ENCODE results near the gene SLC23A2. TPM values are rescaled to one million over a fixed set of nuclear protein-coding genes. Genes with fewer than 3 reads are reported as not detected.

The SLC23A2 gene
- total RNA-seq (2021; ENCODE audit: unreplicated experiment) (16.3 TPM), Bru-seq, nascent RNA (percentile 72 among the genes with signal in this experiment), BruChase-seq, experiment 1, labeled RNA remaining after a 6-hour chase (percentile 72 among the genes with signal in this experiment), BruChase-seq, experiment 2, labeled RNA remaining after a 2-hour chase (percentile 65 among the genes with signal in this experiment)
- polyA plus RNA-seq (2012), result 9.5 and 10.1 TPM in 2 replicates
- long read RNA-seq, partial matches to known transcripts, result 3 of 15 reads
- long read RNA-seq, other reads (novel, unspliced or antisense), result 12 of 15 reads

DNA sequence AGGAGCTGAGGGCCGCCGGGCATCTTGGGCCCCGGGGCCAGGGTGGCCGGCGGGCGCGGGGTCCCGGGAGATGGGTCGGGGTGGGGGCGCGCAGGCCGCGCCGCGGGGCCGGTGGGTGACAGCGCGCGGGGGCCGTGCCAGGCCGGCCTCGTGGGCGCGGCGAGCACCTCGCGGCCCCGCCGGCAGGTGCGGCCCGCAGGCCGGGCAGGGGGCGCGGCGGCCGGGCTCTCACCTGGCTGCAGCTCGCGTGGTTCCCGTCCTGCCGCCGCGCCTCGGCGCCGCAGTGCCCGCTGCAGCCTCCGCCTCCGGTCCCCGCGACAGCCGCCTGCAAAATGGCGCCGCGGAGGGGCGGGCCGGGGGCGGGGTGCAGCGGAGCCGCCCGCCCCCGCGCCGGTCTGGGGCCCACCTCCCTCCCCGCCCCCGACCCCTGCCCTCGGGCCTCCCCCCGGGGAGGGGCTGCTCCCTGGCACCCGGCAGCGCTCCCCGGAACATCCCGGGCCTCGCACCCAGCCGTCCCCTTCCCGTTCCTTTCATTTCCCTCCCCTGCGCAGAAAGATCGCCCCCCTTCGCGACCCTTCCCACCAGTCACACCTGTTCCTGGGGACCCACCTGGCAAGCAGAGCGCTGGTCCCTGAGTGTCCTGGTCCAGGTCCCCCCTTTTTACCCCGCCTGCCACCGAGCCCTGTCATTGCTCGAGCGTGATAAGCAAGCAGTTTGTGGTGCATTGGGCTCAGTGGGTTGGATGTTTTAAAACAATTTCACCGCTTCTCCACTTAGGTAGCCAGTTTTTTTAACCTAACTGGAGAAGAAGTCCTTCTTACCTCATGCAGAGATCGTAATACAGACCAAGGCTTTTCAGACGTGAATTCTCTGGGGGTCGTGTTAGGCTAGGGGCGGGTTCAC, at the start of gene SLC23A2:
Gene SLC23A2, minus strand, starts transcription at position 337 of the 903 bp plus-strand sequence. CDS start 68,948 bp downstream, outside the sequence.
- peak; percentile 87 for ATAC-seq
- H3K36me3 ChIP-seq (ENCODE audit: control insufficient read depth in 1 of 2, insufficient read depth in 2 of 2, low read length in 2 of 2), result no peaks in the 10 kb centered on the region
- peak within 1 kb of the TSS; percentile 99 for H2AFZ ChIP-seq (ENCODE audit: low read depth, low read length, poor library complexity, severe bottlenecking)
- intact Hi-C loops (cut with micrococcal nuclease), result no loop called here
- ChIA-PET RAD21 (ENCODE audit: low non-redundant PET in 1 of 2, low total read pairs in 2 of 2, uncharacterized antibody in 2 of 2, unreplicated experiment in 2 of 2) (no interaction called here), POLR2A (no interaction called here), CTCF (no interaction called here)
- H3K9me2 ChIP-seq (ENCODE audit: insufficient read depth), result no peaks in the 10 kb centered on the region
- H3K4me3 ChIP-seq (replicated peaks in 1 of 2; ENCODE audit: low read depth in 1 of 2, low read length in 2 of 2), result peak within 1 kb of the TSS; percentile 65 to 68
- BruUV-seq (replicated peaks), result no TSS peak
- TF ChIP-seq EGR1 (IDR thresholded peaks at IDR 0.05; ENCODE audit: low read depth), result no peak; the same call in 1 of the 2 replicates
- peak; percentile 88 for TF ChIP-seq YY1 (IDR thresholded peaks at IDR 0.05; ENCODE audit: extremely low read depth, insufficient replicate concordance, low read depth, low read length)
- peak; percentile 78 for TF ChIP-seq POLR2AphosphoS5 (IDR thresholded peaks at IDR 0.05; ENCODE audit: low read depth, low read length)
- no peak for TF ChIP-seq EZH2 (IDR thresholded peaks at IDR 0.05)
- peak; percentile 78; the same call in 1 of the 2 replicates for TF ChIP-seq ZFX (IDR thresholded peaks at IDR 0.05)
- no peak for TF ChIP-seq REST (IDR thresholded peaks at IDR 0.05; ENCODE audit: low read depth)
- no peaks in the 10 kb centered on the region for H3K27me3 ChIP-seq (ENCODE audit: insufficient read depth, low read length)
- DNase-seq (ENCODE audit: low read depth, low spot score), result no peak
- H3K9me3 ChIP-seq (ENCODE audit: control insufficient read depth in 1 of 2, insufficient read depth in 1 of 2, low read depth in 1 of 2, low read length in 2 of 2), result no peaks in the 10 kb centered on the region
- peak within 1 kb of the TSS; percentile 99 for H3K4me2 ChIP-seq (ENCODE audit: low read length)
- peaks cover 45% of the 10 kb centered on the region for H3K79me2 ChIP-seq (ENCODE audit: insufficient read depth, low read length)
- peak within 1 kb of the TSS; percentile 82 for H3K9ac ChIP-seq (ENCODE audit: low read length)
- H3K4me1 ChIP-seq (ENCODE audit: control insufficient read depth in 1 of 2, insufficient read depth in 2 of 2, low read length in 2 of 2), result peaks cover 13 to 21% of the 10 kb centered on the region in 2 experiments; a peak in 3 of 4 replicates
- H3K27ac ChIP-seq (ENCODE audit: low read depth, low read length), result peak within 1 kb of the TSS; percentile 48; the same call in 1 of the 2 replicates
- H4K20me1 ChIP-seq (ENCODE audit: insufficient read depth), result no peaks in the 10 kb centered on the region
